ENCODE data around the gene C6orf136.

DNA sequence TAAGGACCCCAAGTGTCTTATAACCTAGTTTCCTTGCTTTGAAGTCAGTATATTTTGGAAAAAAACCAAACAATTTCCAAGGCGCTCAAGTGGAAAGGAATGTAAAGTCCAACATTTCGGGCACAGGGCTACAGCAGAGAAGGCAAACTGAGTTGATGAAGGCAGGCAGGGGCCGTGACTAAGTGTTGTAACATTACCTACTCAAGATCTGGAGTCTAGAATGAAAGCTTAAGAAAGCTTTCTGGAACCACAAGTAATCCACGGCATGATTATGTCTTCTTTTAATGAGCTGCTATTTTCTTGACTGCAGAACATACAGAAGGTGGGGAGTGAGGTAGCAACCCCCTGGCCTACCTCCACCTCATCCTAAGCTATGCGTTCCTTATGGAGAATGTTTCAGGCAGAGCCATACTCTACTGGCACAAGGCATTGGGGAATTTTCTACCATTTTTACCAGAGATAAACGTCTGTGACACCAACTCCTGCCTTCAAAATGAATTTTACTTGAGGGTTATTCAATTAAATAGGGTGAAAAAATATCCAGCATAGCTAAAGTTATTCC, 34.2 kb upstream of the C6orf136 start:
- TF ChIP-seq POLR2A (IDR thresholded peaks at IDR 0.05) = peak; percentile 34 to 36
- TF ChIP-seq, protein P1, sequence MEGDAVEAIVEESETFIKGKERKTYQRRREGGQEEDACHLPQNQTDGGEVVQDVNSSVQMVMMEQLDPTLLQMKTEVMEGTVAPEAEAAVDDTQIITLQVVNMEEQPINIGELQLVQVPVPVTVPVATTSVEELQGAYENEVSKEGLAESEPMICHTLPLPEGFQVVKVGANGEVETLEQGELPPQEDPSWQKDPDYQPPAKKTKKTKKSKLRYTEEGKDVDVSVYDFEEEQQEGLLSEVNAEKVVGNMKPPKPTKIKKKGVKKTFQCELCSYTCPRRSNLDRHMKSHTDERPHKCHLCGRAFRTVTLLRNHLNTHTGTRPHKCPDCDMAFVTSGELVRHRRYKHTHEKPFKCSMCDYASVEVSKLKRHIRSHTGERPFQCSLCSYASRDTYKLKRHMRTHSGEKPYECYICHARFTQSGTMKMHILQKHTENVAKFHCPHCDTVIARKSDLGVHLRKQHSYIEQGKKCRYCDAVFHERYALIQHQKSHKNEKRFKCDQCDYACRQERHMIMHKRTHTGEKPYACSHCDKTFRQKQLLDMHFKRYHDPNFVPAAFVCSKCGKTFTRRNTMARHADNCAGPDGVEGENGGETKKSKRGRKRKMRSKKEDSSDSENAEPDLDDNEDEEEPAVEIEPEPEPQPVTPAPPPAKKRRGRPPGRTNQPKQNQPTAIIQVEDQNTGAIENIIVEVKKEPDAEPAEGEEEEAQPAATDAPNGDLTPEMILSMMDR (IDR thresholded peaks at IDR 0.05) = peak in 1 of 6 experiments; percentile 4

All from adrenal gland (tissue), 5 donors.